B cell (primary cell): ENCODE measurements around the gene IFRD2. TPM values are rescaled to one million over a fixed set of nuclear protein-coding genes. Genes with fewer than 3 reads are reported as not detected.

Source experiments
- ATAC-seq: fragments of 200-7000 bp; cut with Tn5 transposase; one replicate; pipeline ENCODE4 v1.10.0; 2021; ENCODE audit warnings: low read depth, mild to moderate bottlenecking, moderate number of reproducible peaks, moderate library complexity
- CTCF ChIA-PET: fragments of 350-600 bp; sonication (Branson Sonifier 250); formaldehyde crosslinking; loops from one replicate; lab custom pipeline; 2021; ENCODE audit warnings: antibody characterized with exemption, inconsistent platforms; lab: Charles Lee
- POLR2A ChIA-PET: fragments of 350-600 bp; sonication (Branson Sonifier 250); formaldehyde crosslinking; loops from one replicate; lab custom pipeline; 2021; ENCODE audit warnings: antibody characterized with exemption; lab: Charles Lee
- DNase-seq: peaks from one replicate; pipeline ENCODE4 v3.0.0; 2013
- H2AFZ ChIP-seq: 2 replicates; pipeline ENCODE4 v1.6.1; 2012; ENCODE audit warnings: mild to moderate bottlenecking, low read depth, low read length; ENCODE audit not compliant: insufficient read depth, poor library complexity, severe bottlenecking
- H3K27ac ChIP-seq, 2 donors: 1 replicate in 1 of 2; 2 replicates in 1 of 2; pipeline ENCODE4 v1.5.1; 2012 to 2013; ENCODE audit warnings: low read length in 2 of 2, mild to moderate bottlenecking in 2 of 2, moderate library complexity in 1 of 2
- H3K27me3 ChIP-seq, 4 experiments: fragments of 200-600 bp in 1 of 4; sonication (generic) in 1 of 4; replicated peaks in 1 of 4; 1 replicate in 2 of 4; 2 replicates in 2 of 4; pipeline versions ENCODE4 v1.6.1 to v1.7.0; 2013 to 2016; ENCODE audit warnings: low read length in 3 of 4, mild to moderate bottlenecking in 2 of 4, mixed read lengths in 1 of 4, moderate library complexity in 1 of 4; ENCODE audit not compliant: insufficient read depth in 4 of 4, control insufficient read depth in 3 of 4; ENCODE audit errors: control extremely low read depth in 1 of 4
- H3K36me3 ChIP-seq, 2 experiments: replicated peaks in 1 of 2; 1 replicate in 1 of 2; 2 replicates in 1 of 2; pipeline versions ENCODE4 v1.6.1 to v1.7.1; 2013; ENCODE audit warnings: low read length in 1 of 2; ENCODE audit not compliant: insufficient read depth in 2 of 2, control insufficient read depth in 1 of 2; ENCODE audit errors: control extremely low read depth in 1 of 2, extremely low read depth in 1 of 2
- H3K4me1 ChIP-seq, 2 donors: fragments of 200-600 bp in 1 of 2; sonication (generic) in 1 of 2; 1 replicate in 1 of 2; 2 replicates in 1 of 2; pipeline versions ENCODE4 v1.5.1 to v1.6.1; 2013 to 2017; ENCODE audit warnings: low read length in 2 of 2; ENCODE audit not compliant: control insufficient read depth in 2 of 2, insufficient read depth in 2 of 2
- H3K4me2 ChIP-seq: replicated peaks from 2 replicates; pipeline ENCODE3; 2012; ENCODE audit warnings: mild to moderate bottlenecking, low read depth, low read length; ENCODE audit not compliant: poor library complexity, severe bottlenecking
- H3K4me3 ChIP-seq, 5 experiments: fragments of 200-600 bp in 1 of 5; sonication (generic) in 1 of 5; 1 replicate in 3 of 5; 2 replicates in 2 of 5; pipeline versions ENCODE4 v1.5.1 to v1.7.0; 2011 to 2016; ENCODE audit warnings: low read length in 4 of 5, mild to moderate bottlenecking in 4 of 5, low read depth in 2 of 5, control low read depth in 1 of 5, moderate library complexity in 1 of 5; ENCODE audit not compliant: insufficient read depth in 1 of 5; ENCODE audit errors: control extremely low read depth in 1 of 5, extremely low read depth in 1 of 5
- H3K79me2 ChIP-seq: fragments of 200-600 bp; sonication (generic); one replicate; pipeline ENCODE4 v1.6.0; 2016; ENCODE audit warnings: low read length; ENCODE audit not compliant: control insufficient read depth, insufficient read depth
- H3K9ac ChIP-seq: fragments of 200-600 bp; sonication (generic); 2 replicates; pipeline ENCODE4 v1.6.1; 2017; ENCODE audit warnings: mild to moderate bottlenecking, low read length, moderate library complexity
- H3K9me3 ChIP-seq, 3 donors: one replicate each; pipeline versions ENCODE4 v1.6.1 to v1.7.1; 2013; ENCODE audit warnings: low read length in 2 of 3; ENCODE audit not compliant: control insufficient read depth in 2 of 3, insufficient read depth in 1 of 3; ENCODE audit errors: control extremely low read depth in 1 of 3
- H4K20me1 ChIP-seq: 2 replicates; pipeline ENCODE4 v1.6.0; 2012; ENCODE audit warnings: mild to moderate bottlenecking, low read length; ENCODE audit not compliant: insufficient read depth, control insufficient read depth, poor library complexity, severe bottlenecking
- H3K27ac Mint-ChIP-seq: one replicate; pipeline ENCODE4 v1.8.0; 2021; ENCODE audit warnings: mixed read lengths
- H3K27me3 Mint-ChIP-seq: one replicate; pipeline ENCODE4 v1.8.0; 2021; ENCODE audit warnings: mixed read lengths
- H3K4me1 Mint-ChIP-seq: one replicate; pipeline ENCODE4 v1.8.0; 2021; ENCODE audit warnings: mixed read lengths
- H3K4me3 Mint-ChIP-seq: one replicate; pipeline ENCODE4 v1.8.0; 2021; ENCODE audit warnings: mixed read lengths
- H3K9me3 Mint-ChIP-seq: one replicate; pipeline ENCODE4 v1.8.0; 2022; ENCODE audit warnings: mixed read lengths; ENCODE audit not compliant: insufficient read depth
- EZH2 ChIP-seq: IDR thresholded peaks from 2 replicates; pipeline ENCODE4 v1.6.1; 2012; ENCODE audit warnings: borderline replicate concordance, low read depth, mild to moderate bottlenecking, moderate library complexity, low read length; ENCODE audit not compliant: insufficient read depth, poor library complexity, severe bottlenecking
- WGBS: methylation state at CpG from one replicate; pipeline ENCODE4 v1.1.5; 2013; ENCODE audit warnings: missing lambda C conversion rate; ENCODE audit not compliant: insufficient coverage; 5-methylcytosine and 5-hydroxymethylcytosine counted together
- intact Hi-C: fragments of 100-400 bp; cut with micrococcal nuclease; formaldehyde crosslinking; loops from one replicate; pipeline ENCODE4 v1.10.0; 2022
- polyA plus RNA-seq: library from polyadenylated mRNA; depleted of rRNA; stranded (reverse); fragments of >200 nt; gene quantifications from 2 replicates; pipeline ENCODE4 v1.2.3, GENCODE V29; 2012
- total RNA-seq, 2 donors: library from RNA; stranded (reverse); fragments of 120-200 nt in 1 of 2; gene quantifications; 1 replicate in 1 of 2; 2 replicates in 1 of 2; pipeline versions ENCODE4 v1.2.3 to v1.2.4, GENCODE V29; 2013 to 2022
- TF ChIP-seq, protein P1 (sequence below): fragments of 200-600 bp; IDR thresholded peaks from one replicate; pipeline ENCODE4 v1.8.0; 2022; ENCODE audit warnings: antibody characterized with exemption, mild to moderate bottlenecking

IFRD2 gene
- total and polyA plus RNA-seq, 2 donors (not counting 1 experiment from before 2014, with no cell fraction given): 63.4 to 80.1 TPM

DNA sequence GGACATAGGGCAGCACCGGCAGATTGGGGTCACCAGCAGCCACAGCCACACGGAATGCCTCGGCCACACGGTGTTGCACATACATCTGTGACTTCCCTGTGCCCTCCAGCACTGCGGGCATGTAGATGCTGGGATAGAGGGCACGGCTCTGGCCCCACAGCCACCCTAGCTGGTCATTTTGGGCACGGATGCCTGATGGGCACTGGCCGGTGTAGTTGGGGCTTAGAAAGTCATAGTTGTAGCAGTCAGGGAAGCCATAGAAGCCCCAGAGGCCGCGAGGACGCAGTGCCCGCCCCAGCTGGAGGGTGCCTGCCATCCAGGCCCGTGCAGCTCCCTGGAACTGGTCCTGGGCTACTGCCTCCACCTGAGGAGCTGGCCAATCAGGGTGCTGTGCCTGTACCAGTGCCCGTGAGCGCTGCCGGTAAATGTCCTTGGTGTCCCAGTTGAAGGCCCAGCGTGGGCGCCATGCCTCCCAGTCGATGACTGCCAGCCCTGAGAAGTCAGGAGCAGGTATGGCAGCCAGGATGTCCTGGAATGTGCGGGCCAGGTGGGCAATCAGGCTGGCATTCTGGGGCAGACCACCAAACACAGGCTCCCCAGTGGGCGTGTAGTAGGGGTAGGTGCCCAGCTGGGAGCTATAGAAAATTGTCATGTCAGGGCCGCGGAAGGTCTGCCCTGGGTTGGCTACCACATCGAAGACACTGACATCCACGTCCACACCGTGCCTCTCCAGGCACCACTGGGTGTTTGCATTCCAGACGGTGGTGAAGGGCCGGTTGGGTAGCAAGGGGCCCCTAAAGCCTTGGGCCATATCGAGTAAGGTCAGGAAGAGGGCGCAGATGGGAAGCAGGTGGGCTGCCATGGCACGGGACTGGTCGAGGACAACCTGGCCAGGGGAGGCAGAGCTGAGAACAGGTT, 10.1 kb upstream of the IFRD2 start:
- Mint-ChIP-seq H3K4me3 (no peak overlapping the region), H3K4me1 (peaks cover 37% of the 10 kb centered on the region), H3K27me3 (no peaks in the 10 kb centered on the region), H3K27ac (no peak overlapping the region), H3K9me3 (no peaks in the 10 kb centered on the region)
- H3K79me2 ChIP-seq: peaks cover 13% of the 10 kb centered on the region
- ATAC-seq: no peak
- H4K20me1 ChIP-seq: no peaks in the 10 kb centered on the region
- WGBS: 97% methylated on average over 31 of the region's 32 CpGs
- no peak overlapping the region for H3K4me2 ChIP-seq
- ChIA-PET CTCF (interaction anchor here (0.5 to 1.1 kb wide), 3 partner anchors 12 to 52 kb away, joined by 3 to 4 read pairs (median 3); no protein-coding TSS in a partner anchor), POLR2A (no interaction called here)
- no peaks in the 10 kb centered on the region for H3K36me3 ChIP-seq
- H3K4me1 ChIP-seq: peaks cover 18 to 29% of the 10 kb centered on the region in 2 donors
- H3K27me3 ChIP-seq: no peaks in the 10 kb centered on the region
- TF ChIP-seq, protein P1, sequence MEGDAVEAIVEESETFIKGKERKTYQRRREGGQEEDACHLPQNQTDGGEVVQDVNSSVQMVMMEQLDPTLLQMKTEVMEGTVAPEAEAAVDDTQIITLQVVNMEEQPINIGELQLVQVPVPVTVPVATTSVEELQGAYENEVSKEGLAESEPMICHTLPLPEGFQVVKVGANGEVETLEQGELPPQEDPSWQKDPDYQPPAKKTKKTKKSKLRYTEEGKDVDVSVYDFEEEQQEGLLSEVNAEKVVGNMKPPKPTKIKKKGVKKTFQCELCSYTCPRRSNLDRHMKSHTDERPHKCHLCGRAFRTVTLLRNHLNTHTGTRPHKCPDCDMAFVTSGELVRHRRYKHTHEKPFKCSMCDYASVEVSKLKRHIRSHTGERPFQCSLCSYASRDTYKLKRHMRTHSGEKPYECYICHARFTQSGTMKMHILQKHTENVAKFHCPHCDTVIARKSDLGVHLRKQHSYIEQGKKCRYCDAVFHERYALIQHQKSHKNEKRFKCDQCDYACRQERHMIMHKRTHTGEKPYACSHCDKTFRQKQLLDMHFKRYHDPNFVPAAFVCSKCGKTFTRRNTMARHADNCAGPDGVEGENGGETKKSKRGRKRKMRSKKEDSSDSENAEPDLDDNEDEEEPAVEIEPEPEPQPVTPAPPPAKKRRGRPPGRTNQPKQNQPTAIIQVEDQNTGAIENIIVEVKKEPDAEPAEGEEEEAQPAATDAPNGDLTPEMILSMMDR: no peak
- no peak overlapping the region for H3K27ac ChIP-seq
- peaks cover 0 to under 1% (median 0%) of the 10 kb centered on the region in 3 donors for H3K9me3 ChIP-seq
- H3K4me3 ChIP-seq: no peak overlapping the region
- no peak for DNase-seq
- no peak overlapping the region for H2AFZ ChIP-seq
- no peak overlapping the region for H3K9ac ChIP-seq
- intact Hi-C loops: no loop called here

DNA sequence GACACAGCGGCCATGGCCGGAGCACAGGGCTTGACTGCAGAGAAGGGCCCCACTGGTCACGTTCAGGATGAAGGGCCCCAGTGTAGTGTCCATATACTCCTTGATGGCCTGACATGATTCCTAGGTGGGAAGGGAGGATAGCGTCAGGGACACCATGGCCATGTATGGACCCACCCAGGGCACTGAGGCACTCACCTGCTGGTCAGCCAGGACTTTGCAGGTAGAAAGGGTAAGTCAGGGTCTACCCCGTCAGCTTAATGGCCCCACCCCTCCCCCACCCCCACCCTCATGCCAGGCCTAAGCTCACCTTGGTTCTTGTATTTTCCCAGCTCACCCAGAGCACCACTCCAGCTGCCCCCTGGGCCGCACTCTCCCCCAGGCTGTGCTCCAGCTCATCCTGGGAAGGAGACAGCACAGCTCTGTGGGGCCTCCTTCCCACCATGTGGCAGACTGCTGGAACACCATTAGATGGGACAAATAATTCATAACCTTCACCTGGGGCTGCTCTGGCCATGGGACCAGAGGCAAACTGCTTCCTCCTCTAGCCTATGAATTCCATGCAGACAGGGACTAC, 8.5 kb upstream of the IFRD2 start:
- CTCF ChIA-PET: interaction anchor here (0.9 to 3.2 kb wide), 3 partner anchors 23 to 49 kb away, joined by 3 to 28 read pairs (median 14); partner anchors contain the start of genes CYB561D2, HYAL2 and NPRL2
- Histone ChIP-seq H3K27me3 (no peaks in the 10 kb centered on the region), H4K20me1 (no peaks in the 10 kb centered on the region), H3K4me1 (peaks cover 18 to 29% of the 10 kb centered on the region in 2 donors), H3K4me3 (no peak overlapping the region), H2AFZ (no peak overlapping the region), H3K9ac (no peak overlapping the region), H3K4me2 (no peak overlapping the region), H3K27ac (no peak overlapping the region), H3K36me3 (peaks cover 0 to 4% of the 10 kb centered on the region in 2 experiments), H3K79me2 (peaks cover 13% of the 10 kb centered on the region), H3K9me3 (no peaks in the 10 kb centered on the region)
- DNase-seq (no peak), ATAC-seq (no peak)
- Mint-ChIP-seq H3K27ac (peak overlapping the region; percentile 46), H3K4me3 (peak overlapping the region; percentile 100), H3K9me3 (no peaks in the 10 kb centered on the region), H3K27me3 (no peaks in the 10 kb centered on the region), H3K4me1 (peaks cover 39% of the 10 kb centered on the region)
- intact Hi-C loops: no loop called here
- WGBS: 98% methylated on average over 4 of the region's 6 CpGs
- POLR2A ChIA-PET: interaction anchor here (0.6 kb wide), 2 partner anchors 65 to 110 kb away, joined by 4 to 7 read pairs; no protein-coding TSS in a partner anchor
- no peak for TF ChIP-seq EZH2
- TF ChIP-seq, protein P1: no peak
